KMS-11 (cell line): Measurements from ENCODE around the gene TNFRSF18.

Source experiments
- H2AFZ ChIP-seq: fragments of 200-600 bp; sonication (generic); 2 replicates; pipeline ENCODE4 v1.6.1; 2016; ENCODE audit warnings: antibody characterized with exemption, mixed run types, low read depth
- H3K27ac ChIP-seq: fragments of 200-600 bp; sonication (generic); 2 replicates; pipeline ENCODE4 v1.6.1; 2016; ENCODE audit warnings: mild to moderate bottlenecking, mixed run types
- H3K27me3 ChIP-seq: fragments of 200-600 bp; sonication (generic); 2 replicates; pipeline ENCODE4 v1.6.1; 2017; ENCODE audit warnings: mild to moderate bottlenecking, low read depth, mixed run types, moderate library complexity; ENCODE audit not compliant: insufficient read depth
- H3K36me3 ChIP-seq: fragments of 200-600 bp; sonication (generic); 2 replicates; pipeline ENCODE4 v1.6.1; 2017; ENCODE audit warnings: mild to moderate bottlenecking, mixed run types; ENCODE audit not compliant: insufficient read depth
- H3K4me1 ChIP-seq: fragments of 200-600 bp; sonication (generic); 2 replicates; pipeline ENCODE4 v1.6.1; 2016; ENCODE audit warnings: mild to moderate bottlenecking, low read depth, mixed run types; ENCODE audit not compliant: poor library complexity, severe bottlenecking
- H3K4me2 ChIP-seq: fragments of 200-600 bp; sonication (generic); 2 replicates; pipeline ENCODE4 v1.7.0; 2016; ENCODE audit warnings: mild to moderate bottlenecking, mixed run types
- H3K4me3 ChIP-seq: fragments of 200-600 bp; sonication (generic); IDR thresholded peaks from 2 replicates; pipeline ENCODE4 v1.6.1; 2017; ENCODE audit warnings: low read depth, low read length, mixed read lengths; ENCODE audit not compliant: insufficient read depth
- H3K79me2 ChIP-seq: fragments of 200-600 bp; sonication (generic); 2 replicates; pipeline ENCODE4 v1.6.1; 2016; ENCODE audit warnings: low read depth, mixed run types; ENCODE audit not compliant: insufficient read depth
- H3K9ac ChIP-seq: fragments of 200-600 bp; sonication (generic); 2 replicates; pipeline ENCODE4 v1.6.1; 2016; ENCODE audit warnings: mild to moderate bottlenecking, mixed run types
- H4K20me1 ChIP-seq: fragments of 200-600 bp; sonication (generic); 2 replicates; pipeline ENCODE4 v1.6.1; 2016; ENCODE audit warnings: mild to moderate bottlenecking, mixed run types; ENCODE audit not compliant: insufficient read depth
- CTCF ChIP-seq: fragments of 200-600 bp; sonication (generic); conservative IDR thresholded peaks from 2 replicates; pipeline ENCODE4 v1.6.1; 2017; ENCODE audit warnings: low read depth, mild to moderate bottlenecking, antibody characterized with exemption, low read length, moderate library complexity, mixed read lengths

Gene TNFRSF18

GRCh38 chr1:1203561-1204424 is 2.6 kb downstream of the TNFRSF18 start:
- Histone ChIP-seq H2AFZ (no peak overlapping the region), H3K4me1 (peaks cover 21% of the 10 kb centered on the region), H3K4me3 (no peak overlapping the region), H3K9ac (no peak overlapping the region), H3K79me2 (no peaks in the 10 kb centered on the region), H3K27me3 (peaks cover 67% of the 10 kb centered on the region), H3K27ac (no peak overlapping the region), H4K20me1 (no peaks in the 10 kb centered on the region), H3K4me2 (no peak overlapping the region), H3K36me3 (no peaks in the 10 kb centered on the region)
- no peak for TF ChIP-seq CTCF

- Histone ChIP-seq H3K27me3 (peaks cover 64% of the 10 kb centered on the region), H2AFZ (no peak overlapping the region), H3K36me3 (no peaks in the 10 kb centered on the region), H3K4me3 (no peak overlapping the region), H3K27ac (no peak overlapping the region), H3K9ac (no peak overlapping the region), H3K4me2 (no peak overlapping the region), H3K4me1 (peaks cover 13% of the 10 kb centered on the region), H4K20me1 (no peaks in the 10 kb centered on the region), H3K79me2 (no peaks in the 10 kb centered on the region)
- no peak for TF ChIP-seq CTCF
Observed at GRCh38 chr1:1202831-1203560, 3.4 kb downstream of the TNFRSF18 start.

- H3K4me2 ChIP-seq, result 0 out of 2 replicates have a peak overlapping the region, but pooled peaks have one; percentile 17
- H3K27me3 ChIP-seq, result peaks cover 55% of the 10 kb centered on the region
- H3K4me1 ChIP-seq, result no peaks in the 10 kb centered on the region
- H3K4me3 ChIP-seq, result no peak overlapping the region
- H3K27ac ChIP-seq, result no peak overlapping the region
- TF ChIP-seq CTCF, result no peak
- no peaks in the 10 kb centered on the region for H3K79me2 ChIP-seq
- H3K9ac ChIP-seq, result no peak overlapping the region
- no peak overlapping the region for H2AFZ ChIP-seq
- H3K36me3 ChIP-seq, result no peaks in the 10 kb centered on the region
- no peaks in the 10 kb centered on the region for H4K20me1 ChIP-seq
Observed at GRCh38 chr1:1200876-1201810, 5.2 kb downstream of the TNFRSF18 start.
